Left kidney (tissue), 2 donors: ENCODE data around the gene PATJ. TPM values are rescaled to one million over a fixed set of nuclear protein-coding genes. Genes with fewer than 3 reads are reported as not detected.
A peak's percentile ranks its signal among the peaks of the same experiment; 100 is the strongest.
"Not testable (repeated sequence)": the region's sequence is repeated elsewhere in the genome, so short reads cannot be mapped to it uniquely, and the experiment has no call there.

Experiments used
- DNase-seq: peaks from one replicate; pipeline ENCODE4 v3.0.0-alpha.2; 2013
- polyA plus RNA-seq: library from polyadenylated mRNA; unstranded; fragments of 120-200 nt; gene quantifications from one replicate; pipeline ENCODE4 v1.2.1, GENCODE V29; 2013; ENCODE audit not compliant: insufficient read length

The PATJ gene
- polyA plus RNA-seq, 1 donor, result 65.6 TPM

- DNase-seq, result no peak
Observed at GRCh38 chr1:61887076-61887867, 145.0 kb downstream of the PATJ start.

GRCh38 chr1:61887931-61888564 lies 145.8 kb downstream of the PATJ start:
- DNase-seq, result no peak

DNA sequence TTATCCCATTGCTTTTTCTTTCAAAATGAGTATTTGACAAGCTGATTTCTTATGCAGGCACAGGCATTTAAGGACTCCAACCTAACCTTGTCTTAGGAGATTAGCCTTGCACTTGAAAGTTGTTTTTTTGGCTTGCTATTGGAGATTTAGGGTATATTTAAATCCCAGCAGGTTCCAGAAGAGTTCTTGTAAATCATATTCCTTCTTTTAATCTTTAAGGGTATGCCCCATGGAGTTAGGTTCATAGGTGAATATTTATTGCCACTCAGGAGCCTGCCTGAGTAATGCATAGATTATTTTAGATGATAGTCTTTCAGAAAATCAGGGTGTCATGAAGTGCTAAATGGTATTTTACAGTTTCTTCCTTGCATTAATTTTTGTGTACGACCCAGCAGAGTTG lies 146.5 kb downstream of the PATJ start:
- DNase-seq, result no peak

DNA sequence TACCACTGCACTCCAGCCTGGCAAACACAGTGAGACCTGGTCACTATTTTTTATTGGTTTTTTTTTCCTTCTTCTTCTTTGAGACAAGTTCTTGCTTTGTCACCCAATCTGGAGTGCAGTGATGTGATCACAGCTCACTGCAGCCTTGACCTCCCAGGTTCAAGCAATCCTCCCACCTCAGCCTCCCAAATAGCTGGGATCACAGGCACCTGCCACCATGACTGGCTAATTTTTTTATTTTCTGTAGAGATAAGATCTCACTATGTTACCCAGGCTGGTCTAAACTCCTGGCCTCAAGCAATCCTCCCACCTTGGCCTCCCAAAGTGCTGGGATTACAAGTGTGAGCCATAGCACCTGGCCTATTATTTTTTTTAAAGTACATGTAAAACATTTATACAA lies 148.2 kb downstream of the PATJ start:
- DNase-seq, result not testable (repeated sequence)

- DNase-seq, result no peak
Observed at GRCh38 chr1:61892977-61893376, 150.7 kb downstream of the PATJ start.

GRCh38 chr1:61894296-61894695 lies 152.0 kb downstream of the PATJ start:
- DNase-seq, result not testable (repeated sequence)

DNA sequence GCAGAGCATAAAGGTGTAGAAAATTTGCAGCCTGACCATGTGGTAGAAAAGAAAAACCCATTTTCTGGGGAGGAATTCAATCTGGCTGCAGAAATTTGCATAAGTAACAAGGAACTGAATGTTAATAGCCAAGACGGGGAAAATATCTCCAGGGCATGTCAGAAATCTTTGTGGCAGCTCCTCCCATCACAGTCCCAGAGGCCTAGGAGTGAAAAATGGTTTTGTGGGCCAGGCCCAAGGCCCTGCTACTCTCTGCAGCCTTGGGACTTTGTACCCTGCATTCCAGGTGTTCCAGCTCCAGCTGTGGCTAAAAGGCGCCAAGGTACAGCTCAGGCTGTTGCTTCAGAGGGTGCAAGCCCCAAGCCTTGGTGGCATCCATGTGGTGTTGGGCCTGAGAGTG lies 152.9 kb downstream of the PATJ start:
- no peak for DNase-seq

DNA sequence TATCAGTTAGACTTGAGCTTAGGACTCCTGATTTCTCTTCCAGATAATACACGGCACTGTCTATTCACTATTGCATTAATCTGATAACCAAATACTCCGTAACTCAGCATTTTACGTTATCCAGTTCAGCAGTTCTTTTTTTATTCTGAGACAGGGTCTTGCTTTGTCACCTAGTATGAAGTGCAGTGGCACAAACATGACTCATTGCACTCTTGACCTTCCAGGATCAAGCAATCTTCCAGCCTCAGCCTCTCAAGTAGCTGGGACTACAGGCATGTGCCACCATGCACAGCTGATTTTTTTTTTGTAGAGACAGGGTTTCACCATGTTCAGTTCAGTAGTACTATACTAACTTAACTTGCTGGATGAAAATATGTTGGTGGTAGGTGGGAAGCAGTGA lies 156.4 kb downstream of the PATJ start:
- DNase-seq, result no peak

DNA sequence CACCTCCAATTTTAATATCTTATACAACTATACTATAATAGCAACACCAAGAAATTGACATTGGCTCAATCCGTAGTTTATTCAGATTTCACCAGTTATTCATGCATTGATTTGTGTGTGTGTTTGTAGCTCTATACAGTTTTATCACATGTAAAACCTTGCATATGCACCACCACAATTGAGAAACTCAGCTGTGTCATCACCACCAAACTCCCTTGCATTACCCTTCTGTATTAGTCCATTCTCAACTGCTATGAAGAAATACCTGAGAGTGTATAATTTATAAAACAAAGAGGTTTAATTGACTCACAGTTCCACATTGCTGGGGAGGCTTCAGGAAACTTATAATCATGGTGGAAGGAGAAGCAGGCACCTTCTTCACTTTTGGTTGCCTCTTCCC lies 162.1 kb downstream of the PATJ start:
- DNase-seq, result no peak

GRCh38 chr1:61907102-61907501 lies 164.8 kb downstream of the PATJ start:
- no peak for DNase-seq

DNA sequence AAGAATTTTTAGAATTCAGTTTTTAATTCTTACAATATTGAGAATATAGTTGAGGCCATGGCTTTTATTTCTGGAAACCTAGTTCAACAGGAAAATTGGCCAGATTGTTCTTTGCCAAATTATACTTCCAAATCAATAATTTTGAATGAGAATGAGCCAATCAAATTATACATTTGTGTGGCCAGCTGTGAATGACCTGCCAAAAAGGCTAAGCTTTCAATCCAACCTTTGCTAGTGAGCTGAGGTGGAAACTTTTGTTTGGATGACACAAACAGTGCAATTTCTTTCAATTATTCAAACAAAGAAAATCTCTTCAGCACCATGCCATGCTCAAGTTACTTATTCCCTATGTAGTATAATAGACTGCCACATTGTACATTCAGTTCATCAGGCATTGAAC lies 167.8 kb downstream of the PATJ start:
- no peak for DNase-seq

DNA sequence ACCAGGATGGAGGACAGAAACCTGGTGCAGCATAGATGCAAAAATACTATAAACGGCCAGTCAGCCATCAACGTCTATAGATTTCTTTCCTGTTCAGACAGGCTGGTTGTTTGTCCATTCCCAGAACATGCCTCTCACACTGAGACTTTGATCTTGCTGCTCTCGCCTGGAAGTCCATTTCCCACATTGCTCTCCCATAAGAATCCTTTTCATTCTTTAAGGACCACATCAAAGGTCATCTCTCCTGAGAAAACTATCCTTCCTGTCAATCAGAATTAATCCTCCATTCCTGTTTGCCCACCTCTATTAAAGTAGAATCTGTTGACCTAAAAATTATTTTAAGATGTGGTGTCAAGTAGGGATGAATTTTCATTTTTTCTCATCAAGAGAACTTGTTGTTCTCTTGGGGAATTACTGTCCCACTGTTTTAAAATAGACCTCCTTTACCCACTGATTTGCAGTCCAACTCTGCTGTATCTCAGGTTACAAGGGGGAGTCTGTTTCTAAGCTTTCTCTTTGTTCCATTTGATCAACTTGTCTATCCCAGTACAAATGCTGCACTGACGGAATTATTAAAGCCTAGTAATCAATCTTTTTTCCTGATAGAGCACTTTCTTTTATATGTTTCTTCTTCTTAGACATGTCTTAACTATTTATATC lies 172.7 kb downstream of the PATJ start:
- peak; percentile 22 for DNase-seq

DNA sequence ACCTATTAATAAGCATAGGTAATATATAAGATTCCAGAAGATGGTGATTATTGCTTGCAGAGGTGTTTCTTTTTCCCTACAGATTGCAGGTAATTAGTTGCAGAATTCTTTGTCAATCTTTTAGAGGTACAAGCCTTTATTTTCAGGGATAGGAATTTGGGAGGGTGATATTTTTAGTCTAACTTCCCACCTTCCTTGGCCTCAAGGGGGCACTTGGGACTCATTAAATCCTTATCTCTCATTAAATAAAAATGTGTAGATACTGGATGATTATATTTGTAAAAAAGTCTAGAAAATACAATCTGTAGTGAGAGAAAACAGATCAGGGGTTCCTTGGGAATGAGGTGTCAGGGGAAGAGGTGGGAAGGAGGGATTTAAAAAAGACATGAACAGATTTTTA lies 179.2 kb downstream of the PATJ start:
- DNase-seq, result no peak

DNA sequence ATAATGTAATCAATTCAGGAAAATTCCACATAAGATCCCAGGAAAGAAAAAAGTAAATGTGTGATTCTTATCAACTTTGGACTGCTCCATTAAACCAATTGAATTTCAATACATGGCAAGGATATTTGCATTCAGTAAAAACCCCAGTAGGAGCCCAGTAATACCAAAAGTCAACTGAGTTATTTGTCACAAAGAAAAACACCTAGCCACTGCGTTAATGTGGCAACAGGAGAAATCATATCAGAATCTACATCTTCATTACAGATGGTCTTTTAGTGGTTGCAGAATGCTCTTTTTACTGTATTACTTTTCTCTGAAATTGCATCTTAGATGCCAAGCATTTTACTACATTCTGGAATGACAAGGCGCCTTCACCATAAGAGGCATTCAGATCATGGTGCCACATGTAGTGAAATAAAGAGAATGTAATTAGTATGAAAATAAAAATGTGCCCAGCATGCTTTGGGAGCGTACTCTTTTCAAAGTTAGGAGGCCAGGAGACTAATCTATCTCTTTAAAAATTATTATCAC lies 180.7 kb downstream of the PATJ start:
- DNase-seq, result no peak

- DNase-seq, result no peak
Observed at GRCh38 chr1:61925591-61926298, 183.5 kb downstream of the PATJ start.

GRCh38 chr1:61926597-61926996 lies 184.3 kb downstream of the PATJ start:
- no peak for DNase-seq

- no peak for DNase-seq
Observed at GRCh38 chr1:61930116-61930645, 187.9 kb downstream of the PATJ start.

DNA sequence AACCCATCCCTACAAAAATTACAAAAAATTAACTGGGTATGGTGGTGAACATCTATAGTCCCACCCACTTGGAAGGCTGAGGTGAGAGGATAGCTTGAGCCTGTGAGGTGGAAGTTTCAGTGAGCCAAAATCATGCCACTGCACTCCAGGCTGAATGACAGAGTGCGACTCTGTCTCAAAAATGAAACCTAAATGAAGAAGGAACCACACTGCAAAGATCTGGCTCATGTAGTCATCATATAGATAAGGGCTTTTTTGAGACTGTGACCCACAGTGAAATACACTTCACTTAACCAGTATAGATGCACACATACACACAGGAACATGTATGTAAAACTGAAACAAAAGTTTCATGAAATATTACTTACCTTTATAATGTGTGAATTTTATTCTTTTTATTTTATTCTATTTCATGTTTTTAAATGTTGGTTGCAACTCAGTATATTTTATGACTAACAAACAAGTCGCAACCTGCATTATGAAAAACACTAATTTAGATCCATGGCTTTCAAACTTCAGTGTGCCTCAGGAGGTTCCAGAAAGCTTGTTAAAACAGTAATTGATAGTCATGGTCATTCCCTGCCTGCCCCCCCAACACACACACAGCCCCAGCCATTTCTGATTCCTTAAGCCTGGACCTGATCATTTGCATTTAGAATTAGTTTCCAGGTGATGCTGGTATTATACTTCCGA lies 189.5 kb downstream of the PATJ start:
- DNase-seq, result no peak

DNA sequence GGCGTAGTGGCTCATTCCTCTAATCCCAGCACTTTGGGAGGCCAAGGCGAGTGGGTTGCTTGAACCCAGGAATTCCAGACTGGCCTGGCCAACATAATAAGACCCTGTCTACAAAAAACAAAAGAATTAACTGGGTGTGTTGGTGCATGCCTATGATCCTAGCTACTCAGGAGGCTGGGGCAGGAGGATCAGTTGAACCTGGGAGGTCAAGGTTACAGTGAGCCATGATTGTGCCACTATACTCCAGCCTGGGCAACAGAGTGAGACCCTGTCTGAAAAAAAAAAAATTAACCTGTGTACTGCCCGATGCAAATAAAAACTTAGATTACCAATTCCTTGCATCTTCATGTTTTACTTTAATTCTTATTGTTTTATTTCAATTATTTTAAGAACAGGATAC lies 193.2 kb downstream of the PATJ start:
- no peak for DNase-seq

DNA sequence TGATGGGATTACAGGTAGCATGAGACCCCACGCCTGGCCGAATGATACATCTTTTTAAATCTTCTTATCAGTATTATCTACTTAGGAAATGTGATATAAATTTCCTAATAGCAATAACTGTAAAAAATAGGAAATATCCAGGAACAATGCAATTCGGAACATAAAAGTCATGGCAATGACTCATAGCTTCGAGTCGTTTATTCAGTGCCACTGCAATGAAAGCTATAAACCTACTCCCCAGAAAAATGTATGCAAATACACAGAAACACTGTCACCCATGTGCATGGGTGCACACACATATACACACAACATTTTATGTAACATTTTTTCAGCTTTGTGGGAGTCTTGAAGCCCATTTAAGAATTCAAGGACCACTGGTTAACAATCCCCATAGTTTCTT lies 194.6 kb downstream of the PATJ start:
- DNase-seq, result no peak

GRCh38 chr1:61941794-61942193 lies 199.5 kb downstream of the PATJ start:
- DNase-seq, result no peak

DNA sequence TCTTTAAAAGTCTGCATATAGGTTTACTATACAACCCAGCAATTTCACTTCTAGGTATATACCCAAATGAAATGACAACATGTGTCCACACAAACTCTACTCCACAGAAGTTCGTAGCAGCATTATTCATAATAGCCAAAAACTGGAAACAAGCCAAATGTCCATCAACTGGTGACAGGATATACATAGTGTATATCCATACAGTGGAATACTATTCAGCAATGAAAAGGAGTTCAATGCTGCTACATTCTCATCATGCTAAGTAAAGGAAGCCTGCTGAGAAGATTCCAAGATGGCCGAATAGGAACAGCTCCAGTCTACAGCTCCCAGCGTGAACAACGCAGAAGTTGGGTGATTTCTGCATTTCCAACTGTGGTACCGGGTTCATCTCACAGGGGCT lies 200.6 kb downstream of the PATJ start:
- no peak for DNase-seq
